ENCODE data around the gene GET3. TPM values are rescaled to one million over a fixed set of nuclear protein-coding genes. Genes with fewer than 3 reads are reported as not detected.

Gene GET3
- total RNA-seq, 1 experiment from 2014 or later, result 110 TPM

DNA sequence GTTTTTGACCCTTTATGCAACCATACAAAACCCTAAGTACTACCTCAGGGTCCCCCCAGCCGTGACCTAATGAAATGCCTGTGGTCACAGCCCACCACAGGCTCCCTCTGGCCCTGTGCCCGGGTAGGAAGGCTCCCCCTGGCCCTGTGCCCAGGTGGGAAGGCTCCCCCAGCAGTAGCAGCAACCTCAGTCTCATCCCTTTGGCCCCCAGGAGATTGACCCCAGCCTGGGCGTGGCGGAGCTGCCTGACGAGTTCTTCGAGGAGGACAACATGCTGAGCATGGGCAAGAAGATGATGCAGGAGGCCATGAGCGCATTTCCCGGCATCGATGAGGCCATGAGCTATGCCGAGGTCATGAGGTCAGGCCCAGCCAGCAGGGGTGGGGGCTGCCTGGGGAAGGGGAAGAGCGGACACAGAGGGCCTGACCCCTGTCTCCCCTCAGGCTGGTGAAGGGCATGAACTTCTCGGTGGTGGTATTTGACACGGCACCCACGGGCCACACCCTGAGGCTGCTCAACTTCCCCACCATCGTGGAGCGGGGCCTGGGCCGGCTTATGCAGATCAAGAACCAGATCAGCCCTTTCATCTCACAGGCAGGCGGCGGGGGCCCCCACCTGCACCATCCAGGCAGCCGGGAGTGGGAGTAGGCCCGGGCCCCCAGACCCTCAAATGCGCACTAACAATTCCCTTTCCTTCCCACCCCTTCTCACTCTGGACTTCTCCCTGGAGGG, 8.0 kb downstream of the GET3 start:
- ChIA-PET POLR2A (interaction anchor here (0.5 kb wide), 1 partner anchor 361 kb away, joined by 3 read pairs; no protein-coding TSS in a partner anchor), CTCF (interaction anchor here (4.7 kb wide), 1 partner anchor 15 kb away, joined by 16 read pairs; no protein-coding TSS in a partner anchor)
- Mint-ChIP-seq H3K4me1 (no peaks in the 10 kb centered on the region), H3K36me3 (peaks cover 28% of the 10 kb centered on the region), H3K4me3 (no peak overlapping the region), H3K27ac (no peak overlapping the region), H3K9me3 (no peaks in the 10 kb centered on the region), H3K27me3 (ENCODE audit: low read depth) (peaks cover 12% of the 10 kb centered on the region)
- DNase-seq (ENCODE audit: low spot score) (no peak), ATAC-seq (no peak)
- TF ChIP-seq SMAD4 (CRISPR knock-in tag; IDR thresholded peaks at IDR 0.05) (no peak), JUN (CRISPR knock-in tag; IDR thresholded peaks at IDR 0.05) (no peak), KAT7 (CRISPR knock-in tag; IDR thresholded peaks at IDR 0.05; ENCODE audit: borderline replicate concordance) (no peak), RELA (CRISPR knock-in tag; IDR thresholded peaks at IDR 0.05; ENCODE audit: borderline replicate concordance) (no peak), NFYB (CRISPR knock-in tag; conservative IDR thresholded peaks at IDR 0.05; ENCODE audit: low read depth) (no peak), OVOL2 (CRISPR knock-in tag; IDR thresholded peaks at IDR 0.05; ENCODE audit: borderline replicate concordance) (no peak), ZNF263 (CRISPR knock-in tag; IDR thresholded peaks at IDR 0.05; ENCODE audit: low read depth) (no peak), NR3C1 (CRISPR knock-in tag; conservative IDR thresholded peaks at IDR 0.05; ENCODE audit: low read depth) (no peak), ELF4 (CRISPR knock-in tag; IDR thresholded peaks at IDR 0.05; ENCODE audit: low read depth) (no peak)
- TF ChIP-seq, protein P1, sequence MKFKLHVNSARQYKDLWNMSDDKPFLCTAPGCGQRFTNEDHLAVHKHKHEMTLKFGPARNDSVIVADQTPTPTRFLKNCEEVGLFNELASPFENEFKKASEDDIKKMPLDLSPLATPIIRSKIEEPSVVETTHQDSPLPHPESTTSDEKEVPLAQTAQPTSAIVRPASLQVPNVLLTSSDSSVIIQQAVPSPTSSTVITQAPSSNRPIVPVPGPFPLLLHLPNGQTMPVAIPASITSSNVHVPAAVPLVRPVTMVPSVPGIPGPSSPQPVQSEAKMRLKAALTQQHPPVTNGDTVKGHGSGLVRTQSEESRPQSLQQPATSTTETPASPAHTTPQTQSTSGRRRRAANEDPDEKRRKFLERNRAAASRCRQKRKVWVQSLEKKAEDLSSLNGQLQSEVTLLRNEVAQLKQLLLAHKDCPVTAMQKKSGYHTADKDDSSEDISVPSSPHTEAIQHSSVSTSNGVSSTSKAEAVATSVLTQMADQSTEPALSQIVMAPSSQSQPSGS (CRISPR knock-in tag; IDR thresholded peaks at IDR 0.05; ENCODE audit: borderline replicate concordance, low read depth), result no peak
- TF ChIP-seq, protein P2, sequence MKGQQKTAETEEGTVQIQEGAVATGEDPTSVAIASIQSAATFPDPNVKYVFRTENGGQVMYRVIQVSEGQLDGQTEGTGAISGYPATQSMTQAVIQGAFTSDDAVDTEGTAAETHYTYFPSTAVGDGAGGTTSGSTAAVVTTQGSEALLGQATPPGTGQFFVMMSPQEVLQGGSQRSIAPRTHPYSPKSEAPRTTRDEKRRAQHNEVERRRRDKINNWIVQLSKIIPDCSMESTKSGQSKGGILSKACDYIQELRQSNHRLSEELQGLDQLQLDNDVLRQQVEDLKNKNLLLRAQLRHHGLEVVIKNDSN (CRISPR knock-in tag; IDR thresholded peaks at IDR 0.05), result no peak
- TF ChIP-seq, protein P3, sequence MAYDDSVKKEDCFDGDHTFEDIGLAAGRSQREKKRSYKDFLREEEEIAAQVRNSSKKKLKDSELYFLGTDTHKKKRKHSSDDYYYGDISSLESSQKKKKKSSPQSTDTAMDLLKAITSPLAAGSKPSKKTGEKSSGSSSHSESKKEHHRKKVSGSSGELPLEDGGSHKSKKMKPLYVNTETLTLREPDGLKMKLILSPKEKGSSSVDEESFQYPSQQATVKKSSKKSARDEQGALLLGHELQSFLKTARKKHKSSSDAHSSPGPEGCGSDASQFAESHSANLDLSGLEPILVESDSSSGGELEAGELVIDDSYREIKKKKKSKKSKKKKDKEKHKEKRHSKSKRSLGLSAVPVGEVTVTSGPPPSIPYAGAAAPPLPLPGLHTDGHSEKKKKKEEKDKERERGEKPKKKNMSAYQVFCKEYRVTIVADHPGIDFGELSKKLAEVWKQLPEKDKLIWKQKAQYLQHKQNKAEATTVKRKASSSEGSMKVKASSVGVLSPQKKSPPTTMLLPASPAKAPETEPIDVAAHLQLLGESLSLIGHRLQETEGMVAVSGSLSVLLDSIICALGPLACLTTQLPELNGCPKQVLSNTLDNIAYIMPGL (CRISPR knock-in tag; IDR thresholded peaks at IDR 0.05), result no peak

DNA sequence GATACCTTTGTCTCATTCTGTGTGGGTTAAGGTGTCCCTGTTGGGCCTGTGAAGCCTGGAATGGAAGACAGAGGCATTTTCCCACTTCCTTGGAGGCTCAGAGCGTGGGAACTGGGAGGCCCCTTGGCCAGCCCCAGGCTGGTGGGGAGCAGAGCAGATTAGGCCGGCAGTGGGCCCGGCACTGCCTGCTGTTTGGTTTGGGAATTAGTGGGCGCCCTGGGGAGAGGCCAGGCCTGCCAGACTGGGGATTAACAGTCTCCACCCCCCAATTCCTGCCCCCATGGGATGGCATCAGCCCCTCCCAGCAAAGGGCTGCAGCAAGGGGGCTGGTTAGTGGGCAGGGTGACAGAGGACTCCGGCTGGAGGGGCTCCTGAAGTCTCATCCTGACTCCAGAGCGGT, 11.2 kb downstream of the GET3 start:
- 0 out of 2 replicates have a peak, but pooled peaks have one; percentile 11 for TF ChIP-seq ZNF423 (CRISPR knock-in tag; IDR thresholded peaks at IDR 0.05)
- no peak for TF ChIP-seq ZNF121 (CRISPR knock-in tag; IDR thresholded peaks at IDR 0.05)
- Mint-ChIP-seq H3K4me3 (no peak overlapping the region), H3K27ac (no peak overlapping the region; the same call in 1 of the 2 replicates), H3K9me3 (no peaks in the 10 kb centered on the region), H3K36me3 (peaks cover 16% of the 10 kb centered on the region), H3K4me1 (peaks cover 13% of the 10 kb centered on the region), H3K27me3 (ENCODE audit: low read depth) (peaks cover 30% of the 10 kb centered on the region)
- DNase-seq (ENCODE audit: low spot score) (no peak), ATAC-seq (no peak)
- ChIA-PET CTCF (no interaction called here), POLR2A (no interaction called here)

DNA sequence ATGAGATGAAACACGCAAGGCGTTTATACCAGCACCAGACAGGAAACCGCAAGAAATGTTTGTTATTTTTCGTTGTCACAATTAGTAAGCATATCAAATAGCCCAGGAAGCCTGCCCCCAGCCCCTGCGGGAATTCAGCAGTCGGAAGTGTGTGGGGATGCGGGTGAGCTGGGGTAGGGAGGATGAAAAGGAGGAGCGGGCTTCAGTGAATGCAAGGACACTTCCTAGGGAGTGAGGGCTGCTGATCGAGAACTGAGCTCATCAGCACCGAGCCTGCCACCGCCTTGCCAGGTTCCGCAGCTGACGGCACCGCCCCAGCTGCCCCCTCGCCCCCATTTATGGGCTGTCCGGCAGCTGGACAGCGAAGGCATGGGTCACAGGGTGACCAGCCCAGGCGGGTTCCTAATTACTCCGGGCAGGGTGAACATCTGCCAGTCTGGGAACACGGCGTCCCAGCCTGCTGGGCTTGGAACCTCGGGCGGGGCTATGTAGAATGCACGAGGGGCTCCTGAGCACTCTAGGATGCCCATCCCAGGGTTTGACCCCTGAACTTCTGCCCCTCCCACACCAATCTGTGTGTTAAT, 12.7 kb downstream of the GET3 start:
- Mint-ChIP-seq H3K4me3 (no peak overlapping the region), H3K4me1 (peaks cover 13% of the 10 kb centered on the region), H3K27me3 (ENCODE audit: low read depth) (peaks cover 39% of the 10 kb centered on the region), H3K36me3 (peaks cover 16% of the 10 kb centered on the region), H3K9me3 (no peaks in the 10 kb centered on the region), H3K27ac (no peak overlapping the region)
- ChIA-PET CTCF (interaction anchor here (0.7 to 1.0 kb wide), 5 partner anchors 10 to 78 kb away, joined by 3 to 9 read pairs (median 3); partner anchors contain the start of gene DHPS), POLR2A (interaction anchor here (1.4 kb wide), 1 partner anchor 28 kb away, joined by 5 read pairs; no protein-coding TSS in a partner anchor)
- TF ChIP-seq GABPB1 (CRISPR knock-in tag; IDR thresholded peaks at IDR 0.05), result no peak
- no peak for TF ChIP-seq ZNF671 (CRISPR knock-in tag; IDR thresholded peaks at IDR 0.05)
- TF ChIP-seq ZNF423 (CRISPR knock-in tag; IDR thresholded peaks at IDR 0.05), result no peak
- no peak for TF ChIP-seq NFATC4 (CRISPR knock-in tag; IDR thresholded peaks at IDR 0.05)
- TF ChIP-seq, protein P1 (CRISPR knock-in tag; IDR thresholded peaks at IDR 0.05; ENCODE audit: borderline replicate concordance, low read depth), result no peak
- TF ChIP-seq ZNF263 (CRISPR knock-in tag; IDR thresholded peaks at IDR 0.05; ENCODE audit: low read depth), result peak; percentile 68; the same call in 1 of the 2 replicates
- TF ChIP-seq, protein P4, sequence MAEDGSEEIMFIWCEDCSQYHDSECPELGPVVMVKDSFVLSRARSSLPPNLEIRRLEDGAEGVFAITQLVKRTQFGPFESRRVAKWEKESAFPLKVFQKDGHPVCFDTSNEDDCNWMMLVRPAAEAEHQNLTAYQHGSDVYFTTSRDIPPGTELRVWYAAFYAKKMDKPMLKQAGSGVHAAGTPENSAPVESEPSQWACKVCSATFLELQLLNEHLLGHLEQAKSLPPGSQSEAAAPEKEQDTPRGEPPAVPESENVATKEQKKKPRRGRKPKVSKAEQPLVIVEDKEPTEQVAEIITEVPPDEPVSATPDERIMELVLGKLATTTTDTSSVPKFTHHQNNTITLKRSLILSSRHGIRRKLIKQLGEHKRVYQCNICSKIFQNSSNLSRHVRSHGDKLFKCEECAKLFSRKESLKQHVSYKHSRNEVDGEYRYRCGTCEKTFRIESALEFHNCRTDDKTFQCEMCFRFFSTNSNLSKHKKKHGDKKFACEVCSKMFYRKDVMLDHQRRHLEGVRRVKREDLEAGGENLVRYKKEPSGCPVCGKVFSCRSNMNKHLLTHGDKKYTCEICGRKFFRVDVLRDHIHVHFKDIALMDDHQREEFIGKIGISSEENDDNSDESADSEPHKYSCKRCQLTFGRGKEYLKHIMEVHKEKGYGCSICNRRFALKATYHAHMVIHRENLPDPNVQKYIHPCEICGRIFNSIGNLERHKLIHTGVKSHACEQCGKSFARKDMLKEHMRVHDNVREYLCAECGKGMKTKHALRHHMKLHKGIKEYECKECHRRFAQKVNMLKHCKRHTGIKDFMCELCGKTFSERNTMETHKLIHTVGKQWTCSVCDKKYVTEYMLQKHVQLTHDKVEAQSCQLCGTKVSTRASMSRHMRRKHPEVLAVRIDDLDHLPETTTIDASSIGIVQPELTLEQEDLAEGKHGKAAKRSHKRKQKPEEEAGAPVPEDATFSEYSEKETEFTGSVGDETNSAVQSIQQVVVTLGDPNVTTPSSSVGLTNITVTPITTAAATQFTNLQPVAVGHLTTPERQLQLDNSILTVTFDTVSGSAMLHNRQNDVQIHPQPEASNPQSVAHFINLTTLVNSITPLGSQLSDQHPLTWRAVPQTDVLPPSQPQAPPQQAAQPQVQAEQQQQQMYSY (CRISPR knock-in tag; IDR thresholded peaks at IDR 0.05), result no peak
- ATAC-seq (no peak), DNase-seq (ENCODE audit: low spot score) (no peak)
